HG03280 (cell line): Measurements from ENCODE around the gene GADL1.

ENCODE experiments used
- ATAC-seq: cut with Tn5 transposase; IDR thresholded peaks from one replicate; pipeline ENCODE4 v1.9.1; 2021; ENCODE audit warnings: mild to moderate bottlenecking, moderate library complexity; ENCODE audit not compliant: unreplicated experiment

Gene GADL1, protein sequence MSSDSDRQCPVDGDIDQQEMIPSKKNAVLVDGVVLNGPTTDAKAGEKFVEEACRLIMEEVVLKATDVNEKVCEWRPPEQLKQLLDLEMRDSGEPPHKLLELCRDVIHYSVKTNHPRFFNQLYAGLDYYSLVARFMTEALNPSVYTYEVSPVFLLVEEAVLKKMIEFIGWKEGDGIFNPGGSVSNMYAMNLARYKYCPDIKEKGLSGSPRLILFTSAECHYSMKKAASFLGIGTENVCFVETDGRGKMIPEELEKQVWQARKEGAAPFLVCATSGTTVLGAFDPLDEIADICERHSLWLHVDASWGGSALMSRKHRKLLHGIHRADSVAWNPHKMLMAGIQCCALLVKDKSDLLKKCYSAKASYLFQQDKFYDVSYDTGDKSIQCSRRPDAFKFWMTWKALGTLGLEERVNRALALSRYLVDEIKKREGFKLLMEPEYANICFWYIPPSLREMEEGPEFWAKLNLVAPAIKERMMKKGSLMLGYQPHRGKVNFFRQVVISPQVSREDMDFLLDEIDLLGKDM

DNA sequence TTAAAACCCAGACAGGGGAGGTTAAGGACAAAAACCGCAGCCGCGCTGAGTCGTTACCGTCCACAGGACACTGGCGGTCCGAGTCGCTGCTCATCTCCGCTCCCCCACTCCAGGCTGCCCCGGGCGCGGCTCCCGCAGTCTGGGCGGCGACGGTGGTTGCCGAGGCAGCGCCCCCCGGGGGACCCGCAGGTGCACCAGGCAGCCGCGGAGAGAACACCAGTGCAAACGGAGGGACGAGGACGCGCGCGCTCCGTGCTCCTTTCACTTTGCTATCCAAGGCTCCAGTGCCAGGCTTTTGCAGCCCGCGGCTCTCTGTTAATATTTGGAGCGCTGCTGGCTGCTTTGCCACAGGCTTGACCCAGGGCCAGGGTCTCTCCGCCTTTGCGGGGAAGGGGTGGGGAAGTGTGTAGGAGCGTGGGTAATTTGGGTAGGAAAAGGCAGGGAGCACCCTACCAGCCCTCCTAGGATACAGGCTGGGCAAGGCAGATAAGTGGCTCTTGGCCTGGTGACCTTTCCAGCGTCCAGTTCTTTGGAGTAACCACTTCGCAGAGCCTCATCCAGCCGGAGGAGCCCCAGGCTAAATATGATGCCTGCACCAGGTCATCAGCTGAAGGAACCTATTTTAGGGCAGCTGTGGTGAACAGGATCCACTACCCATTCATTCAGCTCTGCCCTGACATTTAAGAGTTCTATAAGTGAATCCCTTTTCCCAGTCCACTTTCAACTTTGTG, at the start of gene GADL1:
GADL1 (minus strand) TSS at position 141 of the 731 bp plus-strand sequence; CDS start at position 94, 47 bp downstream.
- no peak for ATAC-seq

DNA sequence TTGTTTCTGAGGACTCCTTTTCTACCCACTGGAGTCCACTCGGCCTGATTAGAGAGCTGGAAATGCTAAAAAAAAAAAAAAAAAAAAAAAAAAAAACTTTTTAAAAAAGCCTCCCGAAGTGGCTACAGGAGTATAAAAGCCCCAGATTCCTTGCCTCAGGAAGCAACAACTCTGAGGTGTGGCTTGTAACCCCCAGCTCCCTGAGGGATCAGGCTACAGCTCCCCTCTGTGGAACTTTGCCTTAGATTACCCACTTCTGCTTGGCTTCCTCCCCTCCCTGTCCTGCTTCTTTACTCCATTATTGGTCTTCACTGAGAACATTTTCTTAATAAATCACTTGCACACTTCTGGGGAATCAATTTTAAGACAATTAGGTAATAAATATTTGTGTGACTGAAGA, 49.7 kb upstream of the GADL1 start:
- ATAC-seq = no peak

DNA sequence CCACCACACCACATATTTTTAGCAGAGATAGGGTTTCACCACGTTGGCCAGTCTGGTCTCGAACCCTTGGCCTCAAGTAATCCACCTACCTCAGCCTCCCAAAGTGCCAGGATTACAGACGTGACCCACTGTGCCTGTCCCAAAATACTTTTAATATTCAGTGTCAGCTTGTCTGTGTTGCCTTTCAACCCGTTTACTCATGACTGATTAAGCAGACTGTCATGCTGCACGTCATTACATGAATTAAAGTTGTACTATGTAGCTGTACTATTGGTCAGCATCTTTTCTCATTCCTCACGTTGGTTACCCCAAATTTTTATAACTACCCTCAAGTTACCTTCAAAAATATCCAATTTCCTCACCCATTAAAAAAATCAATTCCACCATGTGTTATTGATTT, 48.7 kb upstream of the GADL1 start:
- no peak for ATAC-seq

DNA sequence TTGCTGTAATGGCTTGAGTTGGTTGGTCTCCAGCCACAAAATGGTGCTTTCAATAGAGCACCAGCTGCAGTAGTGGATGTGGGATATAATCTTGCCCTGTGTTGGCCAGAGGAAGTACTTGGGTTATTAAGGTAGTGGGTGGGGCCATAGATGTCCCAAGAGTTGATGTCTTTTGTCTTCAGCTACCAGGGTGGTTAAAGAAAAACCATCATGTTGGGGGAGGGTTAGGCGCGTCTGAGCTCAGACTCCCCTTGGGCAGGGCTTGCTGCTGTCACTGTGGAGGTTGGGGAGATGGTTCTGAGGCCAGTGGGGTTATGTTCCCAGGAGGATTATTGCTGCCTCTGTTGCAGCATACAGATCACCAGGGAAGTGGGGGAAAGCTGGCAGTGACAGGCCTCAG, 46.9 kb upstream of the GADL1 start:
- no peak for ATAC-seq

DNA sequence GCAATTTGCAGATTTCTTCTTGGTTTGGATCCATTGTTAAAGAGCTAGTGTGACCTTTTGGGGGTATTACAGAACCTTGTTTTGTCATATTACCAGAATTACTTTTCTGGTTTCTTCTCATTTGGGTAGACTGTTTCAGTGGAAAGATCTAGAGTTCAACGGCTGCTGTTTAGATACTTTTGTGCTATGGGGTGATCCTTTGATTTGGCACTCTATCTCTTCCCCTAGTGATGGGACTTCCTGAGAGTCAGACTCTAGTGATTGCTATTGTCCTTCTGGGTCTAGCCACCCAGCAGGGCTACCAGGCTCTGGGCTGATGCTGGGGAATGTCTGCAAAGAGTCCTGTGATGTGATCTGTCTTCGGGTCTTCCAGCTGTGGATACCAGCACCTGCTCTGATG, 46.3 kb upstream of the GADL1 start:
- no peak for ATAC-seq

DNA sequence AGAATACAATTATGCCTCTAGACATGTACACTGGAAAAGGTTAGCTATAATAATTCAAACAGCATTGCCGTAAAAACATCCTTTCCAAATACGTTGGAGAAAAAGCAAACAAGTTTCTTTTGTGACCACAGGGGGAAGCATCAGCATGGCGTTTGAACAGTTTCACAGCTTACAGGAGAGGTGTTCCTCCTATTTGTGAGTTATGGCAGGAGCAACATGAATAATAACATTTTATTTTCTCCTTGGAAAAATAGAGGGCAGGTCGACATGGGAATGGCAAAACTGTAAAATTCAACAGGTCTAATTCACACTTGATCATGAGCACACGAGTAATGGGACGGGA, 39.7 kb upstream of the GADL1 start:
- no peak for ATAC-seq

DNA sequence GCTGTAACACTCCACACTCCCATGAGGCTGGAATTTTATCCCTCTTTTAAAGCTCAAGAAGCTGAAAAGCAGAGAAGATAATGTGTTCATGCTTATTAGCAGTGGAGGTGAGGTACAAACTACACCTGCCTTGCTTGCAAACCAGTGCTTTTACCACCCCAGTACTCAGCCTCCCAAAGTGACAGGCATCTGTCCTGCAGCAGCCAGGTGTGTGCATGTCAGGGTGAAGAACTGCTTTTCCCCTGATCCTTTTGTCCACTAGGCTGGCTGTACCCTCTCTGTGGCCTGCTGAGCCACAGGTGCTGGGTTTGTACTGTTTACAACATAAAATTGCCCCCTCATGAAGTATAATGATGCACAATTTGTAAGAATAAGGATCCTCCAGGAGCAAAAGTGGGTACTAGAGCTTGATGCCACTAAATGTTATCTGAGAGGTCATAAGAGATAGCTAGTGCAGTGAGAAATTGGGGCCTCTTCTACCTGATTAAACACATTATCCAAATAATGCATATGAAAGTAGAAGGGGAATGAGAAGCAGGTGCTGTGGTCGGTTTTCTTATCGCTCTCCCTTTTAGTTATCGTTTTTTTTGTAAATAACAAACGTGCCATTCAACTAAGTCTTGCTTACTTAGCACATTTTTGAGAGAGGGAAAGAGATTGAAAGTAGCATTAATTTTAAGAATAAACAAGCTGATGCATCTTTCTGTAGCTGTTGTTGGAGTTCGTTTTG, 39.2 kb upstream of the GADL1 start:
- ATAC-seq = no peak

DNA sequence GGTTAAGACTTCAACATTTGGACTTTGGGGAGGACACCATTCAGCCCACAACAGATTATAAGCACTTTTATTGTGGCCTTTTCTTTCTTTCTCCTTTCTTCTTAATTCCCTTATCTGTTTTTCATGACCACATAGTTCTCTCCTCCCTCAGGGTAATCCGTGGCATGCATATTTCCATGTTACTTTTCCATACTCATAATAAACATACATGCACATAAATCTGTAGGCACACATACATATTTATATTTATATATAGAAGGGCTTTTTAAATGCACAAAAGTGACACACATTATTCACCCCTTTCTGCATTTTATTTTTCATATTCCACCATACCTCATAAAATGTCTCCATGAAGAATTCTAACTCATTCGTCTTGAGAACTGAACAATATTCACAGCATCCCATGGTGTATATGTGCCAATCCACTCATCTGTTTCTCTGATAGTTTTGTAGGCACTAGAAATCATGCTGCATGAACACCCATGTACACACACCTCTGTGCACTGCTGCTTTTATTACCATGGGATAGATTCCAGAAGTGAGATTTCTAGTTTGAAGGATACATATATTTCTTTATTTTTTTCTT, 38.1 kb upstream of the GADL1 start:
- no peak for ATAC-seq

DNA sequence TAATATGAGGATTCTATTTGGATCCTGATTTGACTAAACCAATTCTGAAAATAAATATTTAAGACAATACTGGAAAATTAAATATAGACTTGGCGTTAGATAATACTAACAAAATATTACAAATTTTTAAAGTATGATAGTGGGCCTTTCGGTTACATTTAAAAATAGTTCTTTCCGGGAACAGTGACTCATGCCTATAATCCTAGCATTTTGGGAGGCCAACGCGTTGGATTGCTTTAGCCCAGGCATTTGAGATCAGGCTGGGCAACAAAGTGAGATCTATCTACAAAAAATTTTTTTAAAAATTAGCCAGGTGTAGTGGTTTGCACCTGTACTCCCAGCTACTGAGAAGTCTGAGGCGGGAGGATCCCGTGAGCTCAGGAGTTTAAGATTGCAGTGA, 30.3 kb upstream of the GADL1 start:
- no peak for ATAC-seq

DNA sequence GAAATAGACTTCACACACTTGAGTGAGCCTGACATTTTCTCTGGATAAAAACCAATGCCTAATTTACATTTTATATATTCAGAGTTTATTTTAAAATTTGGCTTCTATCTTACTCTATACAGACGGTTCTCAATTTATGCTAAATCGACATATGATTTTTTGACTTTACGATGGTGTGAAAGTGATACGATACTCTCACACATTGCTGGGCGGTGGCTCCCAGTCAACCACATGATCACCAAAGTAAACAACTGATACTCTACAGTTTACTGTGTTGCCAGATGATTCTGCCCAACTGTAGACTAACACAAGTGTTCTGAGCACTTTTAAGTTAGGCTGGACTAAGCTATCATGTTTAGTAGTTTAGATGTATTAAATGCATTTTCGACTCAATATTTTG, 25.1 kb upstream of the GADL1 start:
- no peak for ATAC-seq

DNA sequence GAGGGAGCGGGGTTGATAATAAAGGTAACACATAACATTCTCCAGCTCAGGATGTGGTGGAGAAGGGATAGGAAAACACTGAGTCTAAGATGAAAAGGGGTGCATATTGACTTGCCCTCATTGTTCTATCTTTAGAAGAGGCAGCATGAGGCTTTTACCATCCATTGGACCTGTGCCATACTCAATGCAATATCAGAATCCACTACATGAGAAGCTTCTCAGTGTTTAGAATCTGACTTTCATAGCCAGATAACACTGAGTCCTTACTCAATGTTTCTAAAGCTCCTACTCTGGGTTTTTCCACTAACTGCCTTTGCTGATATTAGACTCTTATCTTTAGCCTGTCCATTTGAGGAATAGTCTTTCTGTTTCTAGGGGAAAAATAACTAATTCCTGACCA, 24.3 kb upstream of the GADL1 start:
- ATAC-seq = no peak

DNA sequence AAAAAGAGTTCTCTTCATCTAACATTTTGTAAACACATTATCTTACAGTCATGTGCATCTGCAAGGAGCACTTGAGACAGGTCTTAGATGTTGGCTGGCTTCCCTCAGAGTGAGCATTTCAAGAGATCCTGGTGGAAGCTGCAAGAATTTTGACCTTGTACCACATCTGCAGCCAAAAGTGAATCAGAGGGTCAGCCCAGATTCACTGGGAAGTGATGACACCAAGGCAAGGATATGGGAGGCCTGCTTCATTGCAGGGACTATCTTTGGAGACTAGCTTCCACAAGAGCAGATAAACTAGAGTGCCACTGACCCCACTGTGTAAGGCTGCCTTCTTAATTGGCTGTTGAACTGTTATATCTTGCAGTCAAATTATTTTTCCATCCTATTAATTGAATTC, 21.3 kb upstream of the GADL1 start:
- ATAC-seq = no peak

DNA sequence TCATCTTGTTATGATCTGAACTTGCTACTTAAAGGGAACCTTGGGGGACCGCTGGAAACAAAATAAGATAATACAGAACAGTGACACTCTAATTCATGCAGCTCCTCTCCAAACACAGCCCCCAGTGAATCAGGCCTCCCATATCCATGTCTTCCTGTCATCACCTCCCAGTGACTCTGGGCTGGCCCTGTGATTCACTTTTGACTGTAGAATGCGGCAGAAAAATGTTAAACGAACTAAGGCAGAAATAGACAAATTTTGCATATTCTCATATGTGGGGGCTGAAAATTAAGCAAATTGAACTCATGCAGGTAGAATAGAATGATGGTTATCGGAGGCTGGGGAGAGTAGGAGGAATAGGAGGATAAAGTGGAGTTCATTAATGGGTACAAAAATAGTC, 20.2 kb upstream of the GADL1 start:
- ATAC-seq = no peak

DNA sequence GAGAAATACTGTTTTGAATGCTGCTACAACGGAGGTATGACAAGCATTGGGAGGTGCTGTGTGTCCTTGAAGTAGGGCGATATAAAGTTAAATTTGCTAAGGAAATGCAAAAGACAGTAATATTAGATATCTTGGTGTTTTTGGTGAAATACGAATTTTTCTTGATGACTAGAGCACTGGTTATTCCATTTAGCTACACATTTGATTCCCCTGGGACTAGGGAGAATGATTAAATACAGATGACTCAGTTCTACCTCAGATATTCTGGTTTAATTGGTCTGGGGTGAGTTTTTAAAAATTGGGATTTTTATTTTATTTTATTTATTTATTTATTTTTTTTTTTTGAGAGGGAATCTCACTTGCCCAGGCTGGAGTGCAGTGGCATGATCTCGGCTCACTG, 18.7 kb upstream of the GADL1 start:
- ATAC-seq = no peak

DNA sequence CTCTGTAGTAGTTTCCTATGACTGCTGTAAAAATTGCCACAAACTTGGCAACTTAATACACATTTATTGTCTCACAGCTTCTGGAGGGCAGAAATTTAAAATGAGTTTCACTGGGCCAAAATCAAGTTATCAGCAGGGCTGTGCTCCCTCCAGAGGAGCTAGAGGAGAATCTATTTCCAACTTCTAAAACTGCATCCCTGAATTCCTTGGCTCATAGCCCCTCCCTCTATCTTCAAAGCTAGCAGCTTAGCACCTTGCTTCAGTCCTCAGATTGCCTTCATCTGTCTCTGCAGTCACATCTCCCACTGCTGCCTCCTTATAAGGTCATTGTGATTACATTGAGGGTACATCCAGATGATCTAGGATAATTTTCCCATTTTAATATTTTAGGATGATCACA, 17.8 kb upstream of the GADL1 start:
- no peak for ATAC-seq

DNA sequence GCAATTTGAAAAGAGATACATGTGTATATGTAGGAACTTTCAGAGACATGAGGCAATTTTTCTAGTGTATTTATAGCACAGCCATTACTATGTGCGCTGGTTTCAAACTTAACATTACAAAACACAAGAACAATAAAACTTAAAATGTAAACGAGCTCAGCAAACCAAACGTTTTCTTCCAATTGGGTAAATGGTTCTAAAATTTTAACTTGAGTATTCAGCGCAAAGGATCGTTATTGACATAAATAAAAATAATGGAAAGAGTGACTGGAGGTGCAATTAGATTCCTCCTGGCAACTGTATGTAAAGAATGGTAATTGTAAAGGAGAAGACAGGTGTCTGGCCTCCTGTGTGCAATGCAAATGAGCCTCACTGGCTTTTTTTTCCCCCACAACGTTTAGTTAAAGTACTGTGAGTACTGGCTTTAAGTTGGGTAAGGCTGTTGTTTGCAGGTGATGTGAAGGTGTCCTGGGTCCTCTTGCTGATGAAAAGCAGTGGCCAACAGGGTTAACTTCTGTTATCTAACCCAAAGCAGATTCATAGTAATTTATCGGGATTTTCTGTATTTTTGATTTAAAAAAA, 14.1 kb upstream of the GADL1 start:
- ATAC-seq = no peak

DNA sequence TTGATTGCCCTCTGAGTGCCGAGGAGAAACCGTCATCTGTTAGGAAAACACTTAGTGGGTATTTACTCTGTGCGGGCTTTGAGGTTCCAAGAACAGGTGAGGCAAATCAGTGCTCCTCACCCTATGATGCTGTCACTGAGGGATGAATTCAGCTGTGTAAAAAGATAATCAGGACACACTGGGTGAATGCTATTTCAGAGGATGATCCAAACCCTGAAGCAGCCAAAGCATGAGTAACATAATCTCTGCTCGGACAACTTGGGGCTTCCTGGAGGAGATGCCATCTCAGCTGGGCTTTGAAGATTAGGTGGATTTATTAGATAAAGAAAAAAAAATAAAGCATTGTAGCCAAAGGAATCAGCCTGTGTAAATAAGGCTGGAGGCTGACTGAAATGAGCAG, 10.5 kb upstream of the GADL1 start:
- ATAC-seq = no peak

DNA sequence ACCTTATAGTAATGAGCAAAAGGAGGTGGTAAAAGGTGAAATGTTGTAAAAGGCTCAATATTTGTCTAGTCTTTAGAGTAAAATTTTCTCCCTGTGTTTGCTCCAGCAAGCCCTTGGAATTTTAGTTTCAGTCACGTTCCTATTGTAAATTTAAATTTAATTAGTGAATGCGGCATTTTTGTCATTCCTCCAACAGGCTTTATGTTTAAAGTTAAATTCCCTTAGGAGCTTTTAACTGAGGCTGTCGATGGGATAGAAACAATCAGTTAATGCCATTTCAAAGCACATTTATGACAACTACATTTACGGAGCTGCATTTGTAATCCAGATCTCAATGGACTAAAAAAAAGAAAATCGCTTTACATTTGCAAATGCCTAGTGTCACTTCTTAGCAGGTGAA, 868 bp upstream of the GADL1 start:
- ATAC-seq = no peak

DNA sequence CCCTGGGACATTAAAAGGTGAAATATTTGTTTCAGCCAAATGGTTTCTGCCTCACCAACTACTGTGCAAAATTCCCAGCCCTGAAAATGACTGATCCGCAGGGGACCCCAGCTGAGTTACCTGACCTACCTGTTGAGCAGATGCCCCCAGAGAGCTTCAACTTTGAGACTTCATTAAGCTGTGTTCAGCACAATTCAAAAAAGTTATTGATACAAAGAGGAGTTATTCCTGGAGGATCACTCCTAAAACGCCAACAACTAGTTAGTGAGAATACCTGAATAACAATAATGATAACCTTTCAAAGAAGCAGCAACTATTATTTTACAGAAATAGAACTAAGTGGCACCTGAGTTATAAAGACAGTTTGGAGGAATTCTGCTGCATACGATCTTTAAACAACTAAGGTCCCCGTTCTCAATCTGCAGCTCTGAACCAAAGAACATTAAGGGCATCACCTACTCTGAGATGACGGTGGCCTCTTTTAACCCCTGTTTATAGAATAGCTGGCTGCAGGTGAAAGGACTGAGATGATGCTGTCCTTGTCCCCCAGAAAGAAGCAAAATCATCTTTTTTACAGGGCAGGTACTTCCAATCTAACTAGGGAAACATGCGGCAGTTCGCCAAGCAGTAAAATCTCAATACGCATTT, 659 bp downstream of the GADL1 start:
- no peak for ATAC-seq

DNA sequence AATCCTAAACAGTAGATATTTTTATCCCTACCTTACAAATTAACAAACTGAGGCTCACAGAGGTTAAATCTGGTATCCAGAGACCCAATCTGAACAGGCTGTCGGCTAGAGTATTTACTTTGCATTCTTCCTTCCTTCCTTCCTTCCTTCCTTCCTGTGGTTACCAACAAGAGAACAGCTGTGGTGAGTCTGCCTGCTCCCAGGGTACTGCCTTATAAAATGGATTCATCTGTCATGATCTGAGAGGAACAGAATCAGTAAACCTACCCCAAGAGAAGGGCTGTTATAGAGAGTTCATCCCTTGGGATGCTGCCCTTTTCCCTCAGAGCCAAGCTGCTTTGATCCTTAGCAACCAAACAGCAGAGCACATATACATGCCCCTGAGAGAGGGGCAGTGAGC, 3.6 kb downstream of the GADL1 start:
- no peak for ATAC-seq
